Activated CD4-positive, alpha-beta T cell treated with anti-CD3 and anti-CD28 coated beads, Interleukin-2, Interleukin-4, amounts not matched to agents 100 ng/mL and 50 ng/mL, durations not matched to agents 16 hours and 8 hours (primary cell): Measurements from ENCODE around the gene PRKCD.
"Not testable (repeated sequence)": the region's sequence is repeated elsewhere in the genome, so short reads cannot be mapped to it uniquely, and the experiment has no call there.

Experiments
- DNase-seq: peaks from one replicate; pipeline ENCODE4 v3.0.0-alpha.2; 2020; ENCODE audit warnings: low spot score

The PRKCD gene

DNA sequence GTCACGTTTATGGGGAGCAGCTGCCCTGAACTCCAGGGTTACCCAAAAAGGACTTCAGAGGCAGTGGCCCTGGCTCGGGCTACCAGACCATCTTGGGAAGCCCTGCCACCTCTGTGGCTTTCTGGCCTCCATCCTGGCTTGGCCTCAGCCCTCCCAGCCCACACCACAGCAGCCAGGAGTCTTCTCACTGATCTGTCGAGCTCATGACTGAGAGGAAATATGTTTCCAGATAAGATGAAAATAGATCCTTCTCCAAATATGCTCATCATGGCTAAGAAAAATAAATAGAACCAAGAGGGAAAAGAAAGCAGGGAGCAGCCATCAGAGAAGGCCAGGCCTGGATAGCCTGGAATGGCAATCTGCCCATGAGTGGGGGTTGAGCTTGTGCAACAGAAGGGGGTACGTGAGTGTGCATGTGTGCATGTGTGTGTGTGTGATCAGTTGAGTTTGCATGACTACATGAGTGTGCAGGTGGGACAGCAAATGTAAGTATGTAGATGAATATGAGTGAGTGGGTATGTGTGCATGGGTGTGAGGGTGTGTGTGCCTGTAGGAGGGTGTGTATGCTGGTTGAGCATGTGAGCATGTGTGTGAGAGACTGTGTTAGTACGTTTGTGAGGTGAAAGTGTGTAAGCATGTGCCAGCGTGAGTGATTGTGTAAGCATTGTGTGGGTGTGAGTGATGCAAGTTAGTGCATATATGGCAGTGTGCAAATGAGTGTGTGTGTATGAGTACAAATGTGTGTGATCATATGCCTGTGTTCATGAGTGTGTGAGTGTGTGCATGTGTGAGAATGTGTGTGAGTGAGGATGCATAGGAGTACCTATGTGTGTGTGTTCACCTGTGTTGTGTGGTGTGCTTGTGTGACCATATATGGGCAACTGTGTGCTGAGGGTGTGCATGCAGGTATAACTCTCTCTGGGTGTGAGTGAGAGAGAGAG, 20.8 kb upstream of the PRKCD start:
- no peak for DNase-seq

DNA sequence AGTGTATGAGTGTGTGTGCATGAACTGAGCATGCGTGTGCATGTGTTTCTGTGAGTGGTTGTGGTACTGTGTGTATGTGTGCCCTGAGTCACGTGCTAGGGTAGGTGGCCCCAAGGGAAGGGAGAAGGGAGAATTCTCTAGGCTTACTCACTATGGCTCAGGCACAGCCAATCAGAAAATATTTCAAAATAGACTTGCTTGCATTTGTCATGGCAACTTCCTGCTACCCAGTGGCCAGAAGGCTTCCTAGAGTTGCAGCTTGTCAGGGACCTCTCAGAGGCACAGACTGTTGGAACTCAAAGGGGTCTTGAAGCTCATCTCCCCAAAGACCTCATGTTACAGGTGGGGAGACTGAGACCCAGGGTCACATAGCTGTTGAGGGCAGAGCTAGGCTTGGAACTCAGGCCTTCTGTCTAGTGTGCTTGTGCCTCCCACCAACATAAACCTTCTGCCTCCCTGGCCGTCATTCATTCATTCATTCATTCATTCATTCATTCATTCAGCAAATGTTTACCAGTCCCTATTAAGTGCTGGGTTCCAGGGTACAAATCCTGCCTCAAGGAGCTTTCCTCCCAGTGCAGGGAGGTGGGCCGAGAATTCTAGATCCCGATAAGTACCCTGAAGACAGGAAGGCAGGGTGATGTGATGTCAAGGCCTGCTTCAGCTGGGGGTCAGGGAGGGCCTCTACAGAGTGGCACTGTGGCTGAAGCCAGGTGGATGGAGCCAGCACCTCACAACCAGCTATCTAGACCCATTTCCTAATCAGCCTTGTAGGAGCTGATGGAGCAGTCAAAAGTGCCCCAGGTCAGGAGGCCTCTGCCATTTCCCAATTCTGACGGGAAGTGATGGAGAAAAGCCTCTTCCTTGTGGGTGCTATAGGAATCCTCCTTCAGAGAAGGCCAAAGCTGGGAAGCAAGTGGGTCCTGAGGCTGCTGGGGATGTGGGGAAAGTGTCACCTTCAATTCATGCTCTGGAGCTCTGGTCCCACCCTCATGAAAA, 19.9 kb upstream of the PRKCD start:
- DNase-seq = no peak

- DNase-seq = no peak
Observed at GRCh38 chr3:53142986-53143385, 18.0 kb upstream of the PRKCD start.

DNA sequence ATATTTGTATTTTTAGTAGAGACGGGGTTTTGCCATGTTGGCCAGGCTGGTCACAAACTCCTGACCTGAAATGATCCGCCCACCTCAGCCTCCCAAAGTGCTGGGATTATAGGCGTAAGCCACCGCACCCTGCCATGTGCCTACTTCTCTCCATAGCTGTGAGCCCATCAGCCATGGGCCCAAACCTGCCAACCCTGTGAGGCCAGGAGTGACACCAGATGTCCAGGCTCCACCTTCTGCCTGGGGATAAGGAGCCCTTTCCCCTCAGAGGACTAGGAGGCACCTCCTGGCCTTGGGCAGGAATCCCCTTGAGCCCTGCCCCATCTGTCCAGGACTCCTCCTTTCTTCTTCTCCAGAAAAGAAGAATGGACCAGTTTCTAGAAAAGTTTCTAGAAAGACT, 16.6 kb upstream of the PRKCD start:
- DNase-seq = no peak

DNA sequence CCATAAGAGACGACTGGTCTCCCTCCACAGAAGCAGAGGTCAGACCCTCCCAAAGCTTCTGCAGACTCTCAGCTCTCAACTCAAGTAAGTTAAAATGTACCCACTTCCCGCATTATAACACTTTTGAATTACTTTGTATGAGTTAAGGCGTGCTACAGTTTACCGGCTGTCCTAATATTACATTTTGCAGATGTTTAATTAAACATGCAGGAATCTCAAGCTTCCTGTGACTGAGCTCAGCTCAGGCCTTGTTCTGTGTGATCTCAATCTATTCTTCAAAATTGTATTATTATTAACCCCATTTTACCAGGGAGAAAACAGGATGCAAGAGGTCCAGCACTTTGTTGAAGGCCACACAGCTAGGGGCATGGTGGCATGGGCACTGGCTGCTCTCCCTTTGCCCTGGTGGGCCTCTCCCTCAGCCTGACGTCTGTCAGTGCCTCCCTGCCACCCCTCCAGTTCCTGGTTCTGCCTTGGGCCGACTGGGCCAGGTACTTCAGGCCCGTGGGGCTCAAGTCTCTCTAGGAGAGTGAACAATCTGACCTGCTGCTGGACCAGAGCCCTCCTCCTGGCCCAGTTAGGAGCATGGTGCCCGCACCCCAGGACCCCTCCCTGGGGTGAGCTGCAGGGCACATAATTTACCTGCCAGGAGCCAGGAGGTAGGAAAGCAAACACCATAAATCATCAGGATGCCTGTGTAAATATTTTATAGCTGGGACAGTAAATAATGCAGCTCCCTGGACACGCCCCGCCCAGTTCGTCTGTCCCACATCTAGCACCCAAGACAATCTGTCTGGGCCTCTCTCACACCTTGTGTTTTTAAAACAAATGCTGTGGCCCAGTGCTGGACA, 15.9 kb upstream of the PRKCD start:
- DNase-seq = no peak

- DNase-seq = no peak
Observed at GRCh38 chr3:53145713-53146080, 15.3 kb upstream of the PRKCD start.

- no peak for DNase-seq
Observed at GRCh38 chr3:53146319-53146891, 14.6 kb upstream of the PRKCD start.

- no peak for DNase-seq
Observed at GRCh38 chr3:53147151-53147902, 13.7 kb upstream of the PRKCD start.

GRCh38 chr3:53147903-53148400, 13.1 kb upstream of the PRKCD start:
- no peak for DNase-seq

GRCh38 chr3:53149006-53149690, 11.9 kb upstream of the PRKCD start:
- no peak for DNase-seq

- DNase-seq = no peak
Observed at GRCh38 chr3:53149699-53150098, 11.3 kb upstream of the PRKCD start.

GRCh38 chr3:53150247-53151085, 10.5 kb upstream of the PRKCD start:
- no peak for DNase-seq

GRCh38 chr3:53151086-53151438, 9.9 kb upstream of the PRKCD start:
- not testable (repeated sequence) for DNase-seq

- DNase-seq = no peak
Observed at GRCh38 chr3:53151465-53151864, 9.5 kb upstream of the PRKCD start.

GRCh38 chr3:53151870-53152660, 8.9 kb upstream of the PRKCD start:
- no peak for DNase-seq

DNA sequence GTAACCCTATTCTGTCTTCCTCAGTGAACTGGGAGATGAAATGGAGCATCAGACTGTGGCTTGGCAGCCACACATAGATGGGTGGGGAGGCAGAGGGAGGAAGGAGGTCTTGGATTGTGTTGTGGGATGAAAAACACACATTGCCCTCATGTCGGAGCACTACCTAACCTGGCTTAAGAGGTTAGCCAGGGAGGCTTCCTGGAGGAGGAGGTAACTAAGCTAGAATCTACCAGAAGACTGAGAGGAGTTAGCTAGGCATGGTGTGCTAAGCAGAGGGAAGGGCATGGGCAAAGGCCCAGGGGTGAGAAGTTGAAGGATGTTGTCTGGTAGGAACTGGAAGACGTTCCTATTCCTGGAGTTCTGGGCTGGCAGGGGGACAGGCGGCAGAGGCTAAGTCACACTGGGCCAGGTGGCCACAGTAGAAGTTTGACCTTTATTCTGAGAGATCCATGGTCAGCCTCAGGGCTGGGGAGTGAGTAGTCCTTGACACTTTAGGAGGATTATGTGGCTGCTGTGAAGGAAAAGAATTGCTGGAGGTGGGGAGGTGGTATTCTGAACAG, 7.7 kb upstream of the PRKCD start:
- DNase-seq = no peak

GRCh38 chr3:53153980-53154379, 7.0 kb upstream of the PRKCD start:
- no peak for DNase-seq

GRCh38 chr3:53154881-53155285, 6.1 kb upstream of the PRKCD start:
- DNase-seq = no peak
